ENCODE data around the gene ZDHHC13. TPM values are rescaled to one million over a fixed set of nuclear protein-coding genes. Genes with fewer than 3 reads are reported as not detected.

The ZDHHC13 gene
- total and polyA plus RNA-seq, 9 of the 15 experiments (the other 6 are each of a cell fraction or from before 2014, with no cell fraction given): 4.7 to 18.6 (median 10.0) TPM

DNA sequence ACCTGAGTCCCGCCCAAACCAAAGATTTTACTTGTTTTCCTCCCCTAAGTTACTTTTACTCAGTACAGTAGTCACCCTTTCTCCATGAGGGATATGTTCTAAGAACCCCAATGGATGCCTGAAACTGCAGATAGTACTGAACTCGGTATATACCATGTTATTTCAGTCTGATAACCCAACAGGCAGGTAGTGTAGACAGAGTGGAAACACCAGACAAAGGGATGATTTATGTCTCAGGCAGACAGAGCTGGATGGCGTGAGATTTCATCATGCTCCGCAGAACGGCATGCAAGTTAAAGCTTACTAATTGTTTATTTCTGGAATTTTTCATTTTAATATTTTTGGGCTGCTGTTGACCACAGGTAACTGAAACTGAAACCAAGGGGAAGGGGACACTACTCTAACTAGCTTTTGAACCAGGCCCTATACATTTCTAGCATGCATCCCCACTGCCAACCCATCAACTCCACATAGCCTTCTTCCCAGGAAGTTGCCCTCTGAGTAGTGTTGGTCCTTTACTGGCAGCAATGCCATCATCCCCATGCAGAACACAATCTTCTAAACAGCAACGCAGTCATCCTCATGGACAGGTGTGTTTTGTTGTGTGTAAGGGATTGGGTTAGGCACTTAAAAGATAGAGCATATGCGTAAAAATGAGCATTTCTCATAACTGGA, 57.1 kb downstream of the ZDHHC13 start (continued):
- TF ChIP-seq, protein P1, sequence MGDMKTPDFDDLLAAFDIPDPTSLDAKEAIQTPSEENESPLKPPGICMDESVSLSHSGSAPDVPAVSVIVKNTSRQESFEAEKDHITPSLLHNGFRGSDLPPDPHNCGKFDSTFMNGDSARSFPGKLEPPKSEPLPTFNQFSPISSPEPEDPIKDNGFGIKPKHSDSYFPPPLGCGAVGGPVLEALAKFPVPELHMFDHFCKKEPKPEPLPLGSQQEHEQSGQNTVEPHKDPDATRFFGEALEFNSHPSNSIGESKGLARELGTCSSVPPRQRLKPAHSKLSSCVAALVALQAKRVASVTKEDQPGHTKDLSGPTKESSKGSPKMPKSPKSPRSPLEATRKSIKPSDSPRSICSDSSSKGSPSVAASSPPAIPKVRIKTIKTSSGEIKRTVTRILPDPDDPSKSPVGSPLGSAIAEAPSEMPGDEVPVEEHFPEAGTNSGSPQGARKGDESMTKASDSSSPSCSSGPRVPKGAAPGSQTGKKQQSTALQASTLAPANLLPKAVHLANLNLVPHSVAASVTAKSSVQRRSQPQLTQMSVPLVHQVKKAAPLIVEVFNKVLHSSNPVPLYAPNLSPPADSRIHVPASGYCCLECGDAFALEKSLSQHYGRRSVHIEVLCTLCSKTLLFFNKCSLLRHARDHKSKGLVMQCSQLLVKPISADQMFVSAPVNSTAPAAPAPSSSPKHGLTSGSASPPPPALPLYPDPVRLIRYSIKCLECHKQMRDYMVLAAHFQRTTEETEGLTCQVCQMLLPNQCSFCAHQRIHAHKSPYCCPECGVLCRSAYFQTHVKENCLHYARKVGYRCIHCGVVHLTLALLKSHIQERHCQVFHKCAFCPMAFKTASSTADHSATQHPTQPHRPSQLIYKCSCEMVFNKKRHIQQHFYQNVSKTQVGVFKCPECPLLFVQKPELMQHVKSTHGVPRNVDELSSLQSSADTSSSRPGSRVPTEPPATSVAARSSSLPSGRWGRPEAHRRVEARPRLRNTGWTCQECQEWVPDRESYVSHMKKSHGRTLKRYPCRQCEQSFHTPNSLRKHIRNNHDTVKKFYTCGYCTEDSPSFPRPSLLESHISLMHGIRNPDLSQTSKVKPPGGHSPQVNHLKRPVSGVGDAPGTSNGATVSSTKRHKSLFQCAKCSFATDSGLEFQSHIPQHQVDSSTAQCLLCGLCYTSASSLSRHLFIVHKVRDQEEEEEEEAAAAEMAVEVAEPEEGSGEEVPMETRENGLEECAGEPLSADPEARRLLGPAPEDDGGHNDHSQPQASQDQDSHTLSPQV (IDR thresholded peaks at IDR 0.05): peak; percentile 17; the same call in 1 of the 2 replicates
- TF ChIP-seq EP300 (IDR thresholded peaks at IDR 0.05; ENCODE audit: low read length) (peak; percentile 77), ZNF780A (CRISPR knock-in tag; IDR thresholded peaks at IDR 0.05) (no peak), PTTG1 (tag; IDR thresholded peaks at IDR 0.05; ENCODE audit: low read depth) (peak; percentile 40; the same call in 1 of the 2 replicates), IFI16 (CRISPR knock-in tag; IDR thresholded peaks at IDR 0.05) (no peak), ETV5 (CRISPR knock-in tag; IDR thresholded peaks at IDR 0.05; ENCODE audit: low read depth) (no peak), BMI1 (IDR thresholded peaks at IDR 0.05; ENCODE audit: low read length) (no peak), ZNF282 (CRISPR knock-in tag; IDR thresholded peaks at IDR 0.05) (no peak)
- TF ChIP-seq, protein P2, sequence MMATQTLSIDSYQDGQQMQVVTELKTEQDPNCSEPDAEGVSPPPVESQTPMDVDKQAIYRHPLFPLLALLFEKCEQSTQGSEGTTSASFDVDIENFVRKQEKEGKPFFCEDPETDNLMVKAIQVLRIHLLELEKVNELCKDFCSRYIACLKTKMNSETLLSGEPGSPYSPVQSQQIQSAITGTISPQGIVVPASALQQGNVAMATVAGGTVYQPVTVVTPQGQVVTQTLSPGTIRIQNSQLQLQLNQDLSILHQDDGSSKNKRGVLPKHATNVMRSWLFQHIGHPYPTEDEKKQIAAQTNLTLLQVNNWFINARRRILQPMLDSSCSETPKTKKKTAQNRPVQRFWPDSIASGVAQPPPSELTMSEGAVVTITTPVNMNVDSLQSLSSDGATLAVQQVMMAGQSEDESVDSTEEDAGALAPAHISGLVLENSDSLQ (IDR thresholded peaks at IDR 0.05): peak; percentile 95
- TF ChIP-seq, protein P3, sequence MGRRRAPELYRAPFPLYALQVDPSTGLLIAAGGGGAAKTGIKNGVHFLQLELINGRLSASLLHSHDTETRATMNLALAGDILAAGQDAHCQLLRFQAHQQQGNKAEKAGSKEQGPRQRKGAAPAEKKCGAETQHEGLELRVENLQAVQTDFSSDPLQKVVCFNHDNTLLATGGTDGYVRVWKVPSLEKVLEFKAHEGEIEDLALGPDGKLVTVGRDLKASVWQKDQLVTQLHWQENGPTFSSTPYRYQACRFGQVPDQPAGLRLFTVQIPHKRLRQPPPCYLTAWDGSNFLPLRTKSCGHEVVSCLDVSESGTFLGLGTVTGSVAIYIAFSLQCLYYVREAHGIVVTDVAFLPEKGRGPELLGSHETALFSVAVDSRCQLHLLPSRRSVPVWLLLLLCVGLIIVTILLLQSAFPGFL (CRISPR knock-in tag; IDR thresholded peaks at IDR 0.05): no peak
- TF ChIP-seq, protein P4, sequence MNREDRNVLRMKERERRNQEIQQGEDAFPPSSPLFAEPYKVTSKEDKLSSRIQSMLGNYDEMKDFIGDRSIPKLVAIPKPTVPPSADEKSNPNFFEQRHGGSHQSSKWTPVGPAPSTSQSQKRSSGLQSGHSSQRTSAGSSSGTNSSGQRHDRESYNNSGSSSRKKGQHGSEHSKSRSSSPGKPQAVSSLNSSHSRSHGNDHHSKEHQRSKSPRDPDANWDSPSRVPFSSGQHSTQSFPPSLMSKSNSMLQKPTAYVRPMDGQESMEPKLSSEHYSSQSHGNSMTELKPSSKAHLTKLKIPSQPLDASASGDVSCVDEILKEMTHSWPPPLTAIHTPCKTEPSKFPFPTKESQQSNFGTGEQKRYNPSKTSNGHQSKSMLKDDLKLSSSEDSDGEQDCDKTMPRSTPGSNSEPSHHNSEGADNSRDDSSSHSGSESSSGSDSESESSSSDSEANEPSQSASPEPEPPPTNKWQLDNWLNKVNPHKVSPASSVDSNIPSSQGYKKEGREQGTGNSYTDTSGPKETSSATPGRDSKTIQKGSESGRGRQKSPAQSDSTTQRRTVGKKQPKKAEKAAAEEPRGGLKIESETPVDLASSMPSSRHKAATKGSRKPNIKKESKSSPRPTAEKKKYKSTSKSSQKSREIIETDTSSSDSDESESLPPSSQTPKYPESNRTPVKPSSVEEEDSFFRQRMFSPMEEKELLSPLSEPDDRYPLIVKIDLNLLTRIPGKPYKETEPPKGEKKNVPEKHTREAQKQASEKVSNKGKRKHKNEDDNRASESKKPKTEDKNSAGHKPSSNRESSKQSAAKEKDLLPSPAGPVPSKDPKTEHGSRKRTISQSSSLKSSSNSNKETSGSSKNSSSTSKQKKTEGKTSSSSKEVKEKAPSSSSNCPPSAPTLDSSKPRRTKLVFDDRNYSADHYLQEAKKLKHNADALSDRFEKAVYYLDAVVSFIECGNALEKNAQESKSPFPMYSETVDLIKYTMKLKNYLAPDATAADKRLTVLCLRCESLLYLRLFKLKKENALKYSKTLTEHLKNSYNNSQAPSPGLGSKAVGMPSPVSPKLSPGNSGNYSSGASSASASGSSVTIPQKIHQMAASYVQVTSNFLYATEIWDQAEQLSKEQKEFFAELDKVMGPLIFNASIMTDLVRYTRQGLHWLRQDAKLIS (CRISPR knock-in tag; IDR thresholded peaks at IDR 0.05): no peak
- TF ChIP-seq, protein P5, sequence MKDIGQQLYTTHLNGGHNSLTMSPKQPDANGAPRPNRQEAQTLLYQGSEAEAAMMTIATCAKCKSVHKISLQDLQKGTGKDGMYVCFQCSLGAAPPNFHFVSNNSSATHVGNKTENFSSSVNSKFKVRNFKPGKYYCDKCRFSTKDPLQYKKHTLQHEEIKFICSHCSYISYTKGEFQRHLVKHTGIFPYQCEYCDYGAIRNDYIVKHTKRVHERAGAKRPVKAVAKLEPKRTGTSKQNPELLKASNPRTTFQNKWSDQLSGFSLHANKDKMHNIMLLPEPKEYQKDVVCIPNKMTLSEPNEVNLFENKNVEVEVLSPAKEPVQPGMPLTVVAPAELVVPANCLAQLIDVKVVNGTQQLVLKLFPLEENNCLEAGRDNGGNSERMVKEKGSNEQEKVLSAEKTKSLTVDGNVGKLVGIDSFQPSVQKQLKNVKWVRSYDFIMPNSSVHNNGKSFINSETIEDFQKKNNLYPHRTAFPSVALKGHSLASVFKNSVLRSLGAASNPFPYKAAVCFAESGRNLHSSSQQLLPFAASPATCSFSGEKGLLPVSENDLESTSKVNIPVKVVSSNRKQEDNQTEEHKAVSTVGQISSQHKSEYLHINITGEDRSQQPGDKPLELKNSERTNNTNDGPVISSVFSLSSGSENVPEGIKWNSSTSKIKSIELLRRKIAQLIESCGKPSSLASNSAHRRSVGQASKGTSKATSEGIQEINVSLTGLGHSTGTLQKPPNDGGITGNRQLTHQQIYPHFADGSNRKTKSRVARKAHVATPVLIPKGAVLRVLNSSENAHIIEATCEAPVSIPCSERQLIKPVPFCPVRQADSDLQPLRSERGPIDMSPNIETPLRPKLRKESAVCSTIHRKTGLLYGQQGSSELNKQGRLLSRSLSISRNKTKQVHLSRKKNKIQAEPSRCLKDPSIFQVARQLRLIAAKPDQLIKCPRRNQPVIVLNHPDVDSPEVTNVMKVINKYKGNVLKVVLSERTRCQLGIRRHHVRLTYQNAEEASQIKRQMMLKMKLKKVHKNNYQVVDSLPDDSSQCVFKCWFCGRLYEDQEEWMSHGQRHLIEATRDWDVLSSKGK (CRISPR knock-in tag; IDR thresholded peaks at IDR 0.05): no peak

Data from K562 (cell line).